Measurements from ENCODE around the gene SUPT7L.

The SUPT7L gene

DNA sequence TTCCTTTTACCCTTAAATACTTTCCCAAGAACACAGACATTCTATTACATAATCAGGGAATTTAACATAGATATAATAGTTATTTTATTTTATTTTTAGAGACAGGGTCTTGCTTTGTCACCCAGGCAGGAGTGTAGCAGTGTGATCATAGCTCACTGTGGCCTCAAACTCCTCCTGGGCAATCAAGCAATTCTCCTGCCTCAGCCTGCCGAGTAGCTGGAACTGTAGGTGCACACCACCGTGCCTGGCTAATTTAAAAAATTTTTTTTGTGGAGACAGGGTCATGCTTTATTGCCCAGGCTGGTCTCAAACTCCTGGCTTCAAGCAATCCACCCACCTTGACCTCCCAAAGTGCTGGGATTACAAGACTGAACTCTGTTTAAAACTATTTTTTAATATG, 45.9 kb upstream of the SUPT7L start:
- Histone ChIP-seq H3K27ac (ENCODE audit: low read depth, low read length, poor library complexity, severe bottlenecking) (no peak overlapping the region), H4K20me1 (ENCODE audit: insufficient read depth, low read length) (no peaks in the 10 kb centered on the region), H3K9me2 (ENCODE audit: low read depth, low read length) (no peaks in the 10 kb centered on the region), H3K9ac (ENCODE audit: low read length) (no peak overlapping the region), H2AFZ (ENCODE audit: low read length) (no peak overlapping the region), H3K4me3 (ENCODE audit: low read depth, low read length, poor library complexity, severe bottlenecking) (no peak overlapping the region), H3K4me2 (ENCODE audit: low read length) (no peak overlapping the region), H3F3A (ENCODE audit: insufficient read depth, low read length) (no peaks in the 10 kb centered on the region), H3K27me3 (ENCODE audit: insufficient read depth, low read length) (no peaks in the 10 kb centered on the region), H3K4me1 (ENCODE audit: insufficient read depth, low read length, severe bottlenecking) (no peaks in the 10 kb centered on the region), H3K9me3 (ENCODE audit: low read length) (no peaks in the 10 kb centered on the region), H3K79me2 (ENCODE audit: insufficient read depth, low read length) (no peaks in the 10 kb centered on the region), H3K36me3 (ENCODE audit: insufficient read depth, low read length) (no peaks in the 10 kb centered on the region)
- no peak for TF ChIP-seq EZH2 (IDR thresholded peaks at IDR 0.05; ENCODE audit: borderline replicate concordance, low read length)
- TF ChIP-seq, protein P1, sequence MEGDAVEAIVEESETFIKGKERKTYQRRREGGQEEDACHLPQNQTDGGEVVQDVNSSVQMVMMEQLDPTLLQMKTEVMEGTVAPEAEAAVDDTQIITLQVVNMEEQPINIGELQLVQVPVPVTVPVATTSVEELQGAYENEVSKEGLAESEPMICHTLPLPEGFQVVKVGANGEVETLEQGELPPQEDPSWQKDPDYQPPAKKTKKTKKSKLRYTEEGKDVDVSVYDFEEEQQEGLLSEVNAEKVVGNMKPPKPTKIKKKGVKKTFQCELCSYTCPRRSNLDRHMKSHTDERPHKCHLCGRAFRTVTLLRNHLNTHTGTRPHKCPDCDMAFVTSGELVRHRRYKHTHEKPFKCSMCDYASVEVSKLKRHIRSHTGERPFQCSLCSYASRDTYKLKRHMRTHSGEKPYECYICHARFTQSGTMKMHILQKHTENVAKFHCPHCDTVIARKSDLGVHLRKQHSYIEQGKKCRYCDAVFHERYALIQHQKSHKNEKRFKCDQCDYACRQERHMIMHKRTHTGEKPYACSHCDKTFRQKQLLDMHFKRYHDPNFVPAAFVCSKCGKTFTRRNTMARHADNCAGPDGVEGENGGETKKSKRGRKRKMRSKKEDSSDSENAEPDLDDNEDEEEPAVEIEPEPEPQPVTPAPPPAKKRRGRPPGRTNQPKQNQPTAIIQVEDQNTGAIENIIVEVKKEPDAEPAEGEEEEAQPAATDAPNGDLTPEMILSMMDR (IDR thresholded peaks at IDR 0.05; ENCODE audit: low read length): no peak

DNA sequence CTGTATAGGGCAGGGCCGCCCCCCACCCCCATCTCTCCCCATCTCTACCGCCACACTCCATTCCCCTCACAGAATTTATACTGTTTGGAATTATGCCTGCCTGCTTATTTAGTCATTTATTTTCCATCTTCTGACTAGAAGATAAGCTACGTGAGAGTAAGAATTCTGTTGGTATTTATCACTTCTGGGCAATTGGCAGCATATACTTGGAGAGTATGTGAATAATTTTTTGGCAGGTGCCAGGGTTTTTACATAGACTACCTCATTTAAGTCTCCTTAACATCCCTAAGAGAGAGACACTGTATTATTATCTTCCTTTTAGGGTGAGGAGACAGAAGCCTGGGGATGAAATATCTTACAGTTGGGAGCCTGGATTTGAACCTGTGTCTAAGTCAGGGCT, 45.3 kb upstream of the SUPT7L start:
- Histone ChIP-seq H3K27me3 (ENCODE audit: insufficient read depth, low read length) (no peaks in the 10 kb centered on the region), H3K4me1 (ENCODE audit: insufficient read depth, low read length, severe bottlenecking) (no peaks in the 10 kb centered on the region), H3K4me2 (ENCODE audit: low read length) (no peak overlapping the region), H3K79me2 (ENCODE audit: insufficient read depth, low read length) (no peaks in the 10 kb centered on the region), H3K9me2 (ENCODE audit: low read depth, low read length) (no peaks in the 10 kb centered on the region), H4K20me1 (ENCODE audit: insufficient read depth, low read length) (no peaks in the 10 kb centered on the region), H2AFZ (ENCODE audit: low read length) (no peak overlapping the region), H3K27ac (ENCODE audit: low read depth, low read length, poor library complexity, severe bottlenecking) (no peak overlapping the region), H3F3A (ENCODE audit: insufficient read depth, low read length) (no peaks in the 10 kb centered on the region), H3K9ac (ENCODE audit: low read length) (no peak overlapping the region), H3K4me3 (ENCODE audit: low read depth, low read length, poor library complexity, severe bottlenecking) (no peak overlapping the region), H3K9me3 (ENCODE audit: low read length) (no peaks in the 10 kb centered on the region), H3K36me3 (ENCODE audit: insufficient read depth, low read length) (no peaks in the 10 kb centered on the region)
- TF ChIP-seq, protein P1 (IDR thresholded peaks at IDR 0.05; ENCODE audit: low read length): no peak
- no peak for TF ChIP-seq EZH2 (IDR thresholded peaks at IDR 0.05; ENCODE audit: borderline replicate concordance, low read length)

DNA sequence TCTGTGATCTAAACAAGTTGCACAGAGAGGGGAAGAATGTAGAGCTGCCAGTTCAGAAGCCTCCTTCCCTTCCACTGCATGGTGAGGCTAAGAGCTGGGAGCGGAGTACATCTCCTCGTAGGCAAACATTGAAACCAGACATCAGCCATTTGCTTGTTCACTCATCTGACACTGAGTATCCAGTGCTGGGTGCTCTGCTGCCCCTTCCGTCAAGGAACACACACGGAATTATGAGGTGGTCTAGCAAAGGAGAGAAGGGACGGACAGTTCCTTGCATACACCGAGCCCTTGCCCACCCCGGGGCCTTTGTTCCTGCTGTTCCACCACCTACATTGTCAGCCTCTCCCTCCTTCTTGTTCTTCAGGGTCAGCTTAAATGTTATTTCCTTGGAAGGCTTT, 44.8 kb upstream of the SUPT7L start:
- no peak overlapping the region for H3K4me3 ChIP-seq (ENCODE audit: low read depth, low read length, poor library complexity, severe bottlenecking)
- no peaks in the 10 kb centered on the region for H3K9me3 ChIP-seq (ENCODE audit: low read length)
- H3K9ac ChIP-seq (ENCODE audit: low read length): no peak overlapping the region
- no peaks in the 10 kb centered on the region for H3K4me1 ChIP-seq (ENCODE audit: insufficient read depth, low read length, severe bottlenecking)
- H2AFZ ChIP-seq (ENCODE audit: low read length): no peak overlapping the region
- H3K79me2 ChIP-seq (ENCODE audit: insufficient read depth, low read length): no peaks in the 10 kb centered on the region
- H4K20me1 ChIP-seq (ENCODE audit: insufficient read depth, low read length): no peaks in the 10 kb centered on the region
- H3K9me2 ChIP-seq (ENCODE audit: low read depth, low read length): no peaks in the 10 kb centered on the region
- H3K4me2 ChIP-seq (ENCODE audit: low read length): no peak overlapping the region
- no peak overlapping the region for H3K27ac ChIP-seq (ENCODE audit: low read depth, low read length, poor library complexity, severe bottlenecking)
- no peaks in the 10 kb centered on the region for H3K27me3 ChIP-seq (ENCODE audit: insufficient read depth, low read length)
- H3K36me3 ChIP-seq (ENCODE audit: insufficient read depth, low read length): no peaks in the 10 kb centered on the region
- H3F3A ChIP-seq (ENCODE audit: insufficient read depth, low read length): no peaks in the 10 kb centered on the region
- TF ChIP-seq, protein P1 (IDR thresholded peaks at IDR 0.05; ENCODE audit: low read length): no peak
- no peak for TF ChIP-seq EZH2 (IDR thresholded peaks at IDR 0.05; ENCODE audit: borderline replicate concordance, low read length)
